RWPE2 (cell line): ENCODE measurements around the gene EPN1.

Experiments used
- ATAC-seq: fragments of 200-7000 bp; cut with Tn5 transposase; 3 replicates; pipeline ENCODE4 v1.9.1; 2021; ENCODE audit warnings: low read depth
- DNase-seq: peaks from one replicate; pipeline ENCODE4 v3.0.0-alpha.2; 2020; ENCODE audit warnings: low spot score
- H3K27ac ChIP-seq: fragments of 450-650 bp; 2 replicates; pipeline ENCODE4 v1.5.1; 2017; ENCODE audit warnings: mild to moderate bottlenecking; ENCODE audit not compliant: poor library complexity, severe bottlenecking
- H3K27me3 ChIP-seq: fragments of 250-450 bp; sonication (Bioruptor Pico); 2 replicates; pipeline ENCODE4 v1.5.1; 2021; ENCODE audit warnings: mild to moderate bottlenecking, moderate library complexity; ENCODE audit not compliant: insufficient read depth, poor library complexity, severe bottlenecking
- H3K36me3 ChIP-seq: fragments of 250-450 bp; sonication (Bioruptor Pico); 2 replicates; pipeline ENCODE4 v1.5.1; 2020; ENCODE audit warnings: low read depth, mild to moderate bottlenecking, moderate library complexity
- H3K4me1 ChIP-seq: fragments of 250-450 bp; sonication (Bioruptor Pico); 2 replicates; pipeline ENCODE4 v1.5.1; 2021; ENCODE audit warnings: mild to moderate bottlenecking, moderate library complexity; ENCODE audit not compliant: insufficient read depth, poor library complexity, severe bottlenecking
- H3K4me3 ChIP-seq: fragments of 250-450 bp; sonication (Bioruptor Pico); 2 replicates; pipeline ENCODE4 v1.5.1; 2021; ENCODE audit warnings: mild to moderate bottlenecking, moderate library complexity; ENCODE audit not compliant: severe bottlenecking
- H3K9me3 ChIP-seq: fragments of 250-450 bp; sonication (Bioruptor Pico); 2 replicates; pipeline ENCODE4 v1.5.1; 2021; ENCODE audit warnings: mild to moderate bottlenecking, moderate library complexity; ENCODE audit not compliant: severe bottlenecking
- CTCF ChIP-seq: fragments of 450-650 bp; IDR thresholded peaks from one replicate; pipeline ENCODE4 v1.5.1; 2017; ENCODE audit warnings: mild to moderate bottlenecking, moderate library complexity; ENCODE audit not compliant: poor library complexity, severe bottlenecking

Gene EPN1

GRCh38 chr19:55683449-55684261, 8.6 kb downstream of the EPN1 start:
- ATAC-seq: no peak
- Histone ChIP-seq H3K27me3 (no peaks in the 10 kb centered on the region), H3K36me3 (peaks cover 80% of the 10 kb centered on the region), H3K4me3 (no peak overlapping the region), H3K27ac (no peak overlapping the region), H3K9me3 (no peaks in the 10 kb centered on the region), H3K4me1 (peaks cover 3% of the 10 kb centered on the region)
- TF ChIP-seq CTCF: no peak
- no peak for DNase-seq

GRCh38 chr19:55684946-55685681, 10.1 kb downstream of the EPN1 start:
- Histone ChIP-seq H3K27ac (no peak overlapping the region), H3K36me3 (peaks cover 68% of the 10 kb centered on the region), H3K4me3 (no peak overlapping the region), H3K4me1 (no peaks in the 10 kb centered on the region), H3K9me3 (no peaks in the 10 kb centered on the region), H3K27me3 (no peaks in the 10 kb centered on the region)
- TF ChIP-seq CTCF: no peak
- DNase-seq: peak; percentile 58
- ATAC-seq: no peak

GRCh38 chr19:55685776-55686175, 10.8 kb downstream of the EPN1 start:
- peaks cover 66% of the 10 kb centered on the region for H3K36me3 ChIP-seq
- H3K9me3 ChIP-seq: no peaks in the 10 kb centered on the region
- TF ChIP-seq CTCF: no peak
- ATAC-seq: no peak
- H3K4me1 ChIP-seq: no peaks in the 10 kb centered on the region
- no peak for DNase-seq
- H3K27ac ChIP-seq: no peak overlapping the region
- no peak overlapping the region for H3K4me3 ChIP-seq
- no peaks in the 10 kb centered on the region for H3K27me3 ChIP-seq

GRCh38 chr19:55686311-55687050, 11.5 kb downstream of the EPN1 start:
- TF ChIP-seq CTCF: no peak
- DNase-seq: no peak
- H3K4me1 ChIP-seq: no peaks in the 10 kb centered on the region
- no peak for ATAC-seq
- H3K9me3 ChIP-seq: no peaks in the 10 kb centered on the region
- no peak overlapping the region for H3K27ac ChIP-seq
- no peak overlapping the region for H3K4me3 ChIP-seq
- H3K36me3 ChIP-seq: peaks cover 59% of the 10 kb centered on the region
- H3K27me3 ChIP-seq: no peaks in the 10 kb centered on the region
